PC-9 (cell line): ENCODE data around the gene C19orf25. TPM values are rescaled to one million over a fixed set of nuclear protein-coding genes. Genes with fewer than 3 reads are reported as not detected.

Experiments used
- BruUV-seq: library from RNA; stranded (reverse); fragments of 400-500 nt; replicated peaks from 2 replicates; lab custom pipeline; 2021; lab: Mats Ljungman, UMichigan
- CTCF ChIA-PET: fragments of 300-600 bp; sonication (Branson Sonifier 250); formaldehyde crosslinking; loops from one replicate; lab custom pipeline; 2022; ENCODE audit warnings: antibody characterized with exemption; lab: Charles Lee
- POLR2A ChIA-PET: fragments of 300-600 bp; sonication (Branson Sonifier 250); formaldehyde crosslinking; loops from one replicate; lab custom pipeline; 2022; ENCODE audit warnings: antibody characterized with exemption; ENCODE audit not compliant: unreplicated experiment; lab: Charles Lee
- DNase-seq, 2 experiments: peaks; one replicate each; pipeline versions ENCODE4 v3.0.0 to v3.0.0-alpha.2; 2015 to 2022; ENCODE audit warnings: mixed read lengths in 1 of 2
- H2AFZ ChIP-seq: fragments of 200-600 bp; sonication (generic); 2 replicates; pipeline ENCODE4 v1.8.1; 2017; ENCODE audit warnings: antibody characterized with exemption
- H3F3A ChIP-seq: fragments of 200-600 bp; sonication (generic); 2 replicates; pipeline ENCODE4 v1.8.1; 2017; ENCODE audit warnings: antibody characterized with exemption, mild to moderate bottlenecking, low read depth; ENCODE audit not compliant: insufficient read depth
- H3K27ac ChIP-seq: fragments of 200-600 bp; sonication (generic); 2 replicates; pipeline ENCODE4 v1.6.1; 2016; ENCODE audit warnings: mixed run types
- H3K27me3 ChIP-seq: fragments of 200-600 bp; sonication (generic); 2 replicates; pipeline ENCODE4 v1.6.1; 2016; ENCODE audit warnings: low read depth, mixed run types; ENCODE audit not compliant: insufficient read depth
- H3K36me3 ChIP-seq: fragments of 200-600 bp; sonication (generic); 2 replicates; pipeline ENCODE4 v1.6.1; 2016; ENCODE audit warnings: low read depth, mixed run types
- H3K4me1 ChIP-seq: fragments of 200-600 bp; sonication (generic); replicated peaks from 2 replicates; pipeline ENCODE4 v1.6.1; 2016; ENCODE audit warnings: mixed run types; ENCODE audit not compliant: insufficient read depth
- H3K4me2 ChIP-seq: fragments of 200-600 bp; sonication (generic); 2 replicates; pipeline ENCODE4 v1.6.1; 2017; ENCODE audit warnings: mixed run types
- H3K4me3 ChIP-seq: fragments of 200-600 bp; sonication (generic); 2 replicates; pipeline ENCODE4 v1.6.1; 2016; ENCODE audit warnings: mixed run types
- H3K79me2 ChIP-seq: fragments of 200-600 bp; sonication (generic); 2 replicates; pipeline ENCODE4 v1.6.1; 2017; ENCODE audit warnings: low read depth, mixed run types
- H3K9me2 ChIP-seq: fragments of 200-600 bp; sonication (generic); 2 replicates; pipeline ENCODE4 v1.8.1; 2017; ENCODE audit warnings: mild to moderate bottlenecking; ENCODE audit not compliant: insufficient read depth
- H3K9me3 ChIP-seq: fragments of 200-600 bp; sonication (generic); 2 replicates; pipeline ENCODE4 v1.8.1; 2016; ENCODE audit warnings: low read depth; ENCODE audit not compliant: insufficient read depth
- H4K20me1 ChIP-seq: fragments of 200-600 bp; sonication (generic); 2 replicates; pipeline ENCODE4 v1.8.1; 2017; ENCODE audit not compliant: insufficient read depth
- CTCF ChIP-seq: fragments of 200-600 bp; sonication (generic); conservative IDR thresholded peaks from 2 replicates; pipeline ENCODE4 v1.6.1; 2017; ENCODE audit warnings: mixed run types, antibody characterized with exemption, mild to moderate bottlenecking, moderate library complexity
- EZH2 ChIP-seq: fragments of 200-600 bp; sonication (generic); IDR thresholded peaks from 2 replicates; pipeline ENCODE4 v1.8.0; 2017; ENCODE audit warnings: antibody characterized with exemption, low read depth
- intact Hi-C: fragments of 100-400 bp; cut with micrococcal nuclease; formaldehyde crosslinking; loops from one replicate; pipeline ENCODE4 v1.10.0; 2022; ENCODE audit not compliant: unreplicated experiment
- total RNA-seq: library from RNA; stranded (reverse); gene quantifications from 2 replicates; pipeline ENCODE4 v1.2.3, GENCODE V29; 2021

C19orf25 gene
- total RNA-seq, 1 experiment from 2014 or later, result 28.0 TPM

DNA sequence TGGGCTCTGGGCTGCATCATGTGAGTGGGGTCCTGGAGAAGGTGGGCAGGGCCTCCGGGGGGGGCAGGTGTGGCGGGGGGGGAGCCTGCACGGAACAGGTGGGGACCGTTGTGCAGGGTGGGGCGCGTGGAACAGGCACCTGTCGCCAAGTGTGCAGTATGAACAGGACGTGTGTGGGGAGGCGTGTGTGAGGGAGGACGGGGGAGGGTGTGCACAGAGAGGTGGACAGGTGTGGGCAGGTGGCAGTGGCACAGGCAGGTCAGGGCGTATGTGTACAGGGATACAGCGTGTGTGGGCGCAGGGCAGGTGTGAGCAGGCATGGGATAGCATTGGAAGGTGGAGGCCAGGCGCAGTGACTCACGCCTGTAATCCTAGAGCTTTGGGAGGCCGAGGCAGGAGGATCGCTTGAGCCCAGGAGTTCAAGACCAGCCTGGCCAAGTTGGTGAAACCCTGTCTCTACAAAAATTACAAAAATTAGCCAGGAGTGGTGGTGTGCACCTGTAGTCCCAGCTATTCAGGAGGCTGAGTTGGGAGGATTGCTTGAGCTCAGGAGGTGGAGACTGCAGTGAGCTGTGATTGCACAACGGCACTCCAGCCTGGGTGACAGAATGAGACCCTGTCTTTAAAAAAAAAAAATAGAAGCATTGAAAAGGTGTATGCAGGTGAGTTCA, 48.1 kb upstream of the C19orf25 start:
- no peaks in the 10 kb centered on the region for H3K36me3 ChIP-seq
- ChIA-PET CTCF (no interaction called here), POLR2A (no interaction called here)
- H3K27me3 ChIP-seq, result 0 out of 2 replicates have a peak, but pooled peaks cover 8% of the 10 kb centered on the region
- intact Hi-C loops, result no loop called here
- H3K27ac ChIP-seq, result no peak overlapping the region
- no peak overlapping the region for H3K4me3 ChIP-seq
- TF ChIP-seq EZH2 (no peak), CTCF (no peak)
- no peak overlapping the region for H2AFZ ChIP-seq
- no peaks in the 10 kb centered on the region for H3K4me1 ChIP-seq
- DNase-seq, result no peak
- H3K4me2 ChIP-seq, result no peak overlapping the region
- no peaks in the 10 kb centered on the region for H3K9me2 ChIP-seq
- no TSS peak for BruUV-seq
- H3K79me2 ChIP-seq, result no peaks in the 10 kb centered on the region
- no peaks in the 10 kb centered on the region for H3F3A ChIP-seq
- no peaks in the 10 kb centered on the region for H4K20me1 ChIP-seq
- no peaks in the 10 kb centered on the region for H3K9me3 ChIP-seq

- intact Hi-C loops, result no loop called here
- Histone ChIP-seq H3K4me1 (no peaks in the 10 kb centered on the region), H3K4me3 (no peak overlapping the region), H3K79me2 (no peaks in the 10 kb centered on the region), H4K20me1 (no peaks in the 10 kb centered on the region), H2AFZ (no peak overlapping the region), H3K9me2 (no peaks in the 10 kb centered on the region), H3K27ac (no peak overlapping the region), H3K9me3 (no peaks in the 10 kb centered on the region), H3K4me2 (no peak overlapping the region), H3K36me3 (no peaks in the 10 kb centered on the region), H3F3A (no peaks in the 10 kb centered on the region), H3K27me3 (0 out of 2 replicates have a peak, but pooled peaks cover 8% of the 10 kb centered on the region)
- BruUV-seq, result no TSS peak
- no peak for TF ChIP-seq EZH2
- TF ChIP-seq CTCF, result no peak
- POLR2A ChIA-PET, result no interaction called here
- DNase-seq, result no peak
- CTCF ChIA-PET, result no interaction called here
These were observed 47.2 kb upstream of the C19orf25 start for GRCh38 chr19:1526066-1526778.

DNA sequence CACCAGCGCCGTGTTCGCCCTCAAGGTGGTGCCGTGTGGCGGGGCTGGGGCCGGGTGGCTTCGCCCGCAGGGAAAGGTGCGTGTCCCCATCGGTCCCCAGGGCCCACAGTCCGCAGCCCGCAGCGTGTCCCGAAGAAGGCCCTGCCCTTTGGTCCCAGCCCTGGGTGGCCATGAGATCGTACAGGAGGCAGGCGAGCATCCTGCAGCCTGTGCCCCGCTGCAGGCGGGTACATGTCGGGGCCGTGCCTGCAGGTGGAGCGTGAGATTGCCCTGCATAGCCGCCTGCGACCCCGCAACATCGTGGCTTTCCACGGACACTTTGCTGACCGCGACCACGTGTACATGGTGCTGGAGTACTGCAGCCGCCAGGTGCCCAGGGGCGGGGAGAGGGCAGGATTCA, 46.3 kb upstream of the C19orf25 start:
- no peaks in the 10 kb centered on the region for H3K9me3 ChIP-seq
- no peak overlapping the region for H2AFZ ChIP-seq
- no peak overlapping the region for H3K4me2 ChIP-seq
- H3K36me3 ChIP-seq, result no peaks in the 10 kb centered on the region
- H3F3A ChIP-seq, result no peaks in the 10 kb centered on the region
- H3K4me1 ChIP-seq, result no peaks in the 10 kb centered on the region
- DNase-seq, result no peak
- no peaks in the 10 kb centered on the region for H4K20me1 ChIP-seq
- H3K4me3 ChIP-seq, result no peak overlapping the region
- TF ChIP-seq CTCF (no peak), EZH2 (no peak)
- intact Hi-C loops, result no loop called here
- H3K27ac ChIP-seq, result no peak overlapping the region
- ChIA-PET POLR2A (no interaction called here), CTCF (no interaction called here)
- 0 out of 2 replicates have a peak, but pooled peaks cover 8% of the 10 kb centered on the region for H3K27me3 ChIP-seq
- BruUV-seq, result no TSS peak
- H3K79me2 ChIP-seq, result no peaks in the 10 kb centered on the region
- no peaks in the 10 kb centered on the region for H3K9me2 ChIP-seq
